ENCODE data around the gene PRSS37.

DNA sequence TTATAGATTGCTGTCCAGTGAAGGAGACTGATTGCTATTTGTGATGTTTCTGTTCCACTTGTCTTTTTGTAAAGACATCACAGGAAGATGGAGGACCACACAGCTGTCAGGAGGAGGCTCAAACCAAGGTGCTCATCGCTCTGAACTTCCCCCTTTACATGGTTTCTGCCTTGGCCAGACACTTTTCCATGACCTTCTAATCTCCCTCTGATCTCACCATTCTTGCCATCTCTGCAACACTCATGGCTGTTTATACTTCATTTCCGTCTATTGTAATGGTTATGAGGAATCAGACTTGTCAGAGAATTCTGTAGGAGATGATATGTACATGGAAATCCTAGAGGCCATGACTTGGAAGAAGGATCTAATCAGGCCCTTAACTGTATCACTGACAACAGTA lies 53.0 kb downstream of the PRSS37 start:
- TF ChIP-seq, protein P1, sequence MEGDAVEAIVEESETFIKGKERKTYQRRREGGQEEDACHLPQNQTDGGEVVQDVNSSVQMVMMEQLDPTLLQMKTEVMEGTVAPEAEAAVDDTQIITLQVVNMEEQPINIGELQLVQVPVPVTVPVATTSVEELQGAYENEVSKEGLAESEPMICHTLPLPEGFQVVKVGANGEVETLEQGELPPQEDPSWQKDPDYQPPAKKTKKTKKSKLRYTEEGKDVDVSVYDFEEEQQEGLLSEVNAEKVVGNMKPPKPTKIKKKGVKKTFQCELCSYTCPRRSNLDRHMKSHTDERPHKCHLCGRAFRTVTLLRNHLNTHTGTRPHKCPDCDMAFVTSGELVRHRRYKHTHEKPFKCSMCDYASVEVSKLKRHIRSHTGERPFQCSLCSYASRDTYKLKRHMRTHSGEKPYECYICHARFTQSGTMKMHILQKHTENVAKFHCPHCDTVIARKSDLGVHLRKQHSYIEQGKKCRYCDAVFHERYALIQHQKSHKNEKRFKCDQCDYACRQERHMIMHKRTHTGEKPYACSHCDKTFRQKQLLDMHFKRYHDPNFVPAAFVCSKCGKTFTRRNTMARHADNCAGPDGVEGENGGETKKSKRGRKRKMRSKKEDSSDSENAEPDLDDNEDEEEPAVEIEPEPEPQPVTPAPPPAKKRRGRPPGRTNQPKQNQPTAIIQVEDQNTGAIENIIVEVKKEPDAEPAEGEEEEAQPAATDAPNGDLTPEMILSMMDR (IDR thresholded peaks at IDR 0.05) = no peak
- TF ChIP-seq POLR2A (IDR thresholded peaks at IDR 0.05) = no peak
- no peak for TF ChIP-seq EP300 (IDR thresholded peaks at IDR 0.05)

Data from ovary (tissue), 3 donors.